BLaER1 treated with 17β-estradiol and CSF1 and Interleukin-3, amounts not matched to agents 10 nM and 100 nM (cell line): ENCODE measurements around the gene BMP8A.

Source experiments
- H3K27ac ChIP-seq, 11 experiments: shearing (Covaris generic); formaldehyde crosslinking; 2 replicates each; pipeline ENCODE4 v1.8.1; 2022
- H3K27me3 ChIP-seq, 11 experiments: shearing (Covaris generic); formaldehyde crosslinking; 2 replicates each; pipeline ENCODE4 v1.8.1; 2022
- H3K36me3 ChIP-seq, 11 experiments: shearing (Covaris generic); formaldehyde crosslinking; 2 replicates each; pipeline ENCODE4 v1.8.1; 2022
- H3K4me1 ChIP-seq, 10 experiments: shearing (Covaris generic); formaldehyde crosslinking; 2 replicates each; pipeline ENCODE4 v1.8.1; 2022
- H3K4me2 ChIP-seq, 11 experiments: shearing (Covaris generic); formaldehyde crosslinking; 2 replicates each; pipeline ENCODE4 v1.8.1; 2022
- H3K4me3 ChIP-seq, 10 experiments: shearing (Covaris generic); formaldehyde crosslinking; 2 replicates each; pipeline ENCODE4 v1.8.1; 2022
- H3K9ac ChIP-seq, 11 experiments: shearing (Covaris generic); formaldehyde crosslinking; 2 replicates each; pipeline ENCODE4 v1.8.1; 2022
- H3K9me3 ChIP-seq, 11 experiments: shearing (Covaris generic); formaldehyde crosslinking; replicated peaks in 1 of 11; 2 replicates each; pipeline ENCODE4 v1.8.1; 2022
- H4K20me1 ChIP-seq, 11 experiments: shearing (Covaris generic); formaldehyde crosslinking; 2 replicates each; pipeline ENCODE4 v1.8.1; 2022
- Cebpa-rat ChIP-seq, 11 experiments: shearing (Covaris generic); IDR thresholded peaks; 2 replicates each; pipeline ENCODE4 v1.8.1; 2022

Gene BMP8A

DNA sequence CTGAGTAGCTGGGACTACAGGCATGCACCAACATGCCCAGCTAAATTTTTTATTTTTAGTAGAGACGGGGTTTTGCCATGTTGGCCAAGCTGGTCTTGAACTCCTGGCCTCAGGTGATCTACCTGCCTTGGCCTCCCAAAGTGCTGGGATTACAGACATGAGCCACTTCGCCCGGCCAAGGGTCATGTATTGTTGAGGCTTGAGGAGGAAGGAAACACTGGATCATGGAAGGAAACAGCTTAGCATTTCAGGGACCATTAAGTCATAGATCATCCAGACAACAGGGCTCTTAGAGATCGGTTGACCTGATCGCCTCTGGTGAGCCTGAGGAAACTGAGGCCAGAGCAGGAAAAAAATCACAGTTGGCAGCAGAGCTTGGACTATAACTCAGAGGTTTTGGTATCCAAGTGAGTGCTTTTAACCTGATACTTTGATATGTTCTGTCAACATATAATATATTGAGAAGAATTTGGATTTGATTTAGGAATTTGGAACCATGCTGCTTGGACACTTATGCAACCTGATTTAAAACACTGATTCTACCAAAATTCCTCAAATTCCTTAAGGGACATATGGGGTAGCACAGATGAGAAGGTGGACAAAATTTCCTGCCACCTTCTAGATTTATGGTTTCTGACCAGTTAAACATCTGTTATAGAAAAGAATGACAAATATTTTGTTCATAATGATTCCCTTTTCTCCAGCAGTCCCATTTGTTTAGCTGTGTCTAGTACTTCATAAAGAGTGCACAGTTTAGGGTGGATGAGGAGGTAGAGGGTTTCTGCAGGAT, 13.1 kb upstream of the BMP8A start:
- no peaks in the 10 kb centered on the region for H3K9me3 ChIP-seq
- TF ChIP-seq Cebpa-rat (IDR thresholded peaks at IDR 0.05): no peak
- peaks cover 0 to 5% (median 0%) of the 10 kb centered on the region in 10 experiments; a peak in 1 of 20 replicates for H3K4me1 ChIP-seq
- H3K4me2 ChIP-seq: no peak overlapping the region
- peaks cover 67 to 98% (median 85%) of the 10 kb centered on the region in 11 experiments for H3K36me3 ChIP-seq
- no peak overlapping the region for H3K9ac ChIP-seq
- H3K27ac ChIP-seq: no peak overlapping the region
- peaks cover 0 to 48% (median 3%) of the 10 kb centered on the region in 11 experiments; a peak in 9 of 22 replicates for H4K20me1 ChIP-seq
- no peak overlapping the region for H3K4me3 ChIP-seq
- H3K27me3 ChIP-seq: no peaks in the 10 kb centered on the region

- no peaks in the 10 kb centered on the region for H3K9me3 ChIP-seq
- peaks cover 0 to 5% (median 0%) of the 10 kb centered on the region in 10 experiments; a peak in 1 of 20 replicates for H3K4me1 ChIP-seq
- H3K27ac ChIP-seq: no peak overlapping the region
- no peak overlapping the region for H3K4me3 ChIP-seq
- H3K36me3 ChIP-seq: peaks cover 77 to 98% (median 93%) of the 10 kb centered on the region in 11 experiments
- TF ChIP-seq Cebpa-rat (IDR thresholded peaks at IDR 0.05): no peak
- H3K4me2 ChIP-seq: no peak overlapping the region
- H3K27me3 ChIP-seq: no peaks in the 10 kb centered on the region
- H4K20me1 ChIP-seq: peaks cover 0 to 55% (median 4%) of the 10 kb centered on the region in 11 experiments; a peak in 9 of 22 replicates
- H3K9ac ChIP-seq: no peak overlapping the region
Observed at GRCh38 chr1:39481289-39481688, 10.1 kb upstream of the BMP8A start.

GRCh38 chr1:39483276-39483675, 8.2 kb upstream of the BMP8A start:
- Histone ChIP-seq H3K4me1 (peaks cover 0 to 7% (median 0%) of the 10 kb centered on the region in 10 experiments; a peak in 6 of 20 replicates), H3K9ac (no peak overlapping the region), H3K27ac (no peak overlapping the region), H3K4me2 (no peak overlapping the region), H3K9me3 (no peaks in the 10 kb centered on the region), H4K20me1 (peaks cover 0 to 52% (median 6%) of the 10 kb centered on the region in 11 experiments; a peak in 11 of 22 replicates), H3K4me3 (no peak overlapping the region), H3K36me3 (peaks cover 92 to 100% (median 96%) of the 10 kb centered on the region in 11 experiments), H3K27me3 (no peaks in the 10 kb centered on the region)
- peak in 2 of 11 experiments; percentile 32 to 54; a peak in 2 of 22 replicates for TF ChIP-seq Cebpa-rat (IDR thresholded peaks at IDR 0.05)

DNA sequence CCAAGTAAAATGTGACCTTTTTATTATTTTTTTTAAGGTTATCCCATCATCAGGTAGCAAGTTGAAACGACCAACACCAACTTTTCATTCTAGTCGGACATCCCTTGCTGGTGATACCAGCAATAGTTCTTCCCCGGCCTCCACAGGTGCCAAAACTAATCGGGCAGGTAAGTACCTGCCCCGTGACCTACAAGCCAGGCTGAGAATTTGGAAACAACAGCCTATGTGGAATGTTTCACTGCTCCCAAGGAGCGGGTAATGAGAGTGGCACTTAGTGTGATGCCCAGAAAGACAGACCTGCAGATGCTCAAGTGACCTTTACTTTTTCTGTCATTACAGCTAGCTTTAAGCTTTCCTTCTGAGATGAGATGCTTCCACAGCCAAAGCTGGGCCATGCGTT, 6.9 kb upstream of the BMP8A start:
- Histone ChIP-seq H3K4me1 (peaks cover 0 to 19% (median 5%) of the 10 kb centered on the region in 10 experiments; a peak in 10 of 20 replicates), H3K4me2 (no peak overlapping the region), H3K27me3 (peaks cover 0 to 6% (median 3%) of the 10 kb centered on the region in 11 experiments; a peak in 14 of 22 replicates), H3K36me3 (peaks cover 79 to 89% (median 85%) of the 10 kb centered on the region in 11 experiments), H4K20me1 (peaks cover 4 to 63% (median 14%) of the 10 kb centered on the region in 11 experiments; a peak in 17 of 22 replicates), H3K9ac (no peak overlapping the region), H3K27ac (no peak overlapping the region), H3K4me3 (no peak overlapping the region), H3K9me3 (no peaks in the 10 kb centered on the region)
- TF ChIP-seq Cebpa-rat (IDR thresholded peaks at IDR 0.05): no peak

GRCh38 chr1:39485046-39485803, 6.2 kb upstream of the BMP8A start:
- peaks cover 73 to 82% (median 78%) of the 10 kb centered on the region in 11 experiments for H3K36me3 ChIP-seq
- H3K9me3 ChIP-seq: no peaks in the 10 kb centered on the region
- H3K9ac ChIP-seq: no peak overlapping the region
- H3K27ac ChIP-seq: no peak overlapping the region
- TF ChIP-seq Cebpa-rat (IDR thresholded peaks at IDR 0.05): no peak
- H3K4me3 ChIP-seq: no peak overlapping the region
- H3K4me1 ChIP-seq: peaks cover 0 to 19% (median 3%) of the 10 kb centered on the region in 10 experiments; a peak in 10 of 20 replicates
- H3K27me3 ChIP-seq: peaks cover 5 to 13% (median 10%) of the 10 kb centered on the region in 11 experiments
- peaks cover 5 to 65% (median 19%) of the 10 kb centered on the region in 11 experiments; a peak in 19 of 22 replicates for H4K20me1 ChIP-seq
- H3K4me2 ChIP-seq: no peak overlapping the region

DNA sequence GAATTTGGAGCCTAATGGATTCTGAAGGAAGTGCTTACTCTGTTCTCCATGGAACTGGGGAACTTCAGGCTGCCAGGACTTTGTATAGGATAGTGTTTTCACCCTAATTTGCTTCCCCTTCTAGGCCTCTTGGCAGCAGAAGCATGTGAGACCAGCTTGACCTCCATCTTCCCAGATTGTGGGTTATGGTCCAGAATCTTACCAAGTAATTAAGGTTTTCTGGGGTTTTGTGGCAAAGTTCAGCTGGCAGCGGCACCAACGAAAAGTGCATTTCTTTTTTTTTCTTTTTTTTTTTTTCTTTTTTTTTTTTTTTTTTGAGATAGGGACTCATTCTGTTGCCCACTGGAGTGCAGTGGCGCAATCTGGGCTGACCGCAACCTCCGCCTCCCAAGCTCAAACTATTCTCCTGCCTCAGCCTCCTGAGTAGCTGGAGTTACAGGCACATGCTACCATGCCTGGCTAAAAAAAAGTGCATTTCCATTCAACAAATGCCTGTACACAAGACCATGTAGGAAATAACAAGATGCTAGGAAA, 3.4 kb upstream of the BMP8A start:
- Histone ChIP-seq H3K36me3 (peaks cover 44 to 55% (median 50%) of the 10 kb centered on the region in 11 experiments), H3K27ac (no peak overlapping the region), H4K20me1 (peaks cover 6 to 70% (median 25%) of the 10 kb centered on the region in 11 experiments; a peak in 20 of 22 replicates), H3K9me3 (no peaks in the 10 kb centered on the region), H3K4me3 (no peak overlapping the region), H3K27me3 (peaks cover 34 to 41% (median 38%) of the 10 kb centered on the region in 11 experiments), H3K9ac (no peak overlapping the region), H3K4me1 (peaks cover 16 to 36% (median 21%) of the 10 kb centered on the region in 10 experiments), H3K4me2 (peak overlapping the region in 2 of 11 experiments; percentile 60 to 65; a peak in 3 of 22 replicates)
- no peak for TF ChIP-seq Cebpa-rat (IDR thresholded peaks at IDR 0.05)

DNA sequence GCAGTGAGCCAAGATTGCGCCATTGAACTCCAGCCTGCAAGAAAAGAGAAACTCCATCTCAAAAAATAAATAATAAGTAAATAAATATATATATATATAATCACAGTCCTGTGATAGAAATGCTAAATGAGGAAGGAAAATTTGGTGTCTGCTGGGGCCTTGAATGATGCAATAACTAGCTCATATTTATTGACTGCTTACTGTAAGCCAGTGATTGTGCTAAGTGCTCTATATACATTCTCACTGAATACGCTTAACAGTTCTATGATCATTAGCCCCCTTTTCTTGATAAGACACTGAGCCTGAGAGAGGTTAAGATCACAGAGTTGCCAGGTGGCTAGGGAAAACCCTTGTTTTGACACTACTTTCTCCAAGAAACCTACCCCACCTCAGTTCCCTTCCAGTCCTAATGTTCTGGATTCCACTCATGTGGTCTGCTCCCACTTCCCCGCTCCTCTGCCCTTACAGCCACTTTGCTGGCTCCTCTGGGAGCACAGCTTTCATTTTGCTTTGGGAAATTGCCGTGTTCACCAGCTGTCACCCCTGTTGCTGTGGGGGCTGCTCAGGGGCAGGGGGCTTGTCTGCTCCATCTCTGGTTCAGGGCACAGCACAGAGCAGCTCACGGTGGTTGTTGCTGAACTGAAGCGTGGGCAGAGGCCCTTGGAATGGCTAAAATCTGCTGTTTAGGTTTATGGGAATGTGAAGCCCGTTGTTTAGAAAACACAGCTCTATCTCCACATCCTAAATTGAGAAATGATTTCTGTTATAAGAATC, 2.5 kb upstream of the BMP8A start:
- H3K36me3 ChIP-seq: peaks cover 35 to 46% (median 41%) of the 10 kb centered on the region in 11 experiments
- H3K9ac ChIP-seq: peak overlapping the region in 2 of 11 experiments; percentile 30 to 34; a peak in 2 of 22 replicates
- peaks cover 38 to 44% (median 42%) of the 10 kb centered on the region in 11 experiments for H3K27me3 ChIP-seq

More for the DNA sequence above, 2.5 kb upstream of the BMP8A start:
- peak in 3 of 11 experiments; percentile 16 to 56 (median 54); a peak in 2 of 22 replicates for TF ChIP-seq Cebpa-rat (IDR thresholded peaks at IDR 0.05)
- Histone ChIP-seq H3K27ac (peak overlapping the region in 1 of 11 experiments; percentile 38; a peak in 1 of 22 replicates), H3K4me2 (peak overlapping the region in 5 of 11 experiments; percentile 4 to 65 (median 39); a peak in 8 of 22 replicates), H3K4me1 (peaks cover 25 to 45% (median 30%) of the 10 kb centered on the region in 10 experiments), H3K4me3 (no peak overlapping the region), H4K20me1 (peaks cover 0 to 68% (median 25%) of the 10 kb centered on the region in 11 experiments; a peak in 18 of 22 replicates), H3K9me3 (no peaks in the 10 kb centered on the region)
